NCI-H1105 treated with DMSO at 0.1 percent for 48 hours (cell line): Measurements from ENCODE around the gene LCP1.

Source experiments
- DNase-seq: peaks from one replicate; lab custom pipeline; 2025; lab: John Stamatoyannopoulos, UW

Gene LCP1

DNA sequence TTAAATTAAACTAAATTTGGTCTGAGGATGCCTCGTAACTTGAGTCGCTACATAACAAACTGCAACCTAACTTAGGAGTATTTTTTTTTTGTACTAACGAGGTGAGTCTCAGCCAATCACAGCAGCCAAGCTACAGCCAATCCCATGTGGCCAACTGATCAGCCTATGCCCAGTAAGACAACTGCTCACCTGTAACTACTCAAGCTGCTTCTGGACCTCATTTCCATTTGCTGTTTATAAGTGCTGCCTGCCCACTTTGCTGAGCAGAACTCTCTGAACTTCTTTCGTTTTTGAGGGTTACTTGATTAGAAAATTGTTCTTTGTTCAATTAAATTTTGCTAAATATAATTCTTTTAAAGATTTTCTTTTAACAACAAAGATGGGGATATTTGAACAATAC, 81.0 kb downstream of the LCP1 start:
- no peak for DNase-seq

DNA sequence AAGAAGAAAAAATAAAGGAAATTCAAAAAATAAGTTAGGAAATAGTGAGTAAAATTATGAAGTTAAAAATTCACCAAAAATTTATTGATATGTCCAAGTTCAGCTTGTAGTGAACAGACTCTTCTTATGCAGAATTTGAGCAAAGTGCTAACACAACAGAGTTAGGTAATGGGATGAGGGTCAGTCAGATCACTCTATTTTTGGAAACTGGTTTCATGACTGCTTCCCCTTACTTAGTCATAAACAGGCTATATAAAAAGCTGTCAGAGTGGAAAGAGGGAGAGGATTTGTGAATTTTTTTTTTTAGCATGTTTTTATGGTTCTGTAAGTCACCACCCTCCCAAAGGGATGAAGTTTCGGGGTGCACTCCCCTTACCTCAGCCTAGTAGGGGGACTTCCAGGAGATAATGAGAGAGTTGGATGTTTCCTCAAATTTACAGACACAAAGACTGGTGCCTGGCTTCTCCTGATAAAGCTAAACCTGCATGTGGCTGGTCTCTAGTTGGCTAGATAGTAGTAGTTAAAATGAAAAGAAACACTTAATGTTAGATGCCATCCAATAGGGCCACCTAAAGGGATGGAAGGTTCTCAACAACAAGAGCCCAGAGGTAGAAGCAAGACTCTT, 81.7 kb downstream of the LCP1 start:
- no peak for DNase-seq

DNA sequence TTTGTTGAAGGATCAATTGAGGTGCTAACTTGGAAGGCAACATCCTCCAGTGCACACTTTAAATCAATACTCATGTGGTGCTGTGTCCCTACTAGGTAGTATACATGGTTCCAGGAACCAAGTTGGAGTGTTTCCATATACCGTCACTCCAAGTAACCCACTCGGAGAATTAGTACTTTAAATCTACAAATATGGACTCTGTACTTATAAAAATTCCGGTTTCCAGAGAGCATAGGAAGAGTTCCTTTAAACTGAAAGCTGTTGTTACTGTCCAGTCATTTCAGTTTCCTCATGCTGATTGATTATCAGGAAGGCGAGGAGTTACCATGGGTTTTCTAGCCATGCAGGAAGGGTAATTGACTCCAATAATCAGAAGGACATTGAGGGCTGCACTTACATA, 84.3 kb downstream of the LCP1 start:
- DNase-seq = no peak

- DNase-seq = no peak
These were observed 85.0 kb downstream of the LCP1 start for GRCh38 chr13:46097015-46097414.

- no peak for DNase-seq
These were observed 87.5 kb downstream of the LCP1 start for GRCh38 chr13:46094478-46094877.

DNA sequence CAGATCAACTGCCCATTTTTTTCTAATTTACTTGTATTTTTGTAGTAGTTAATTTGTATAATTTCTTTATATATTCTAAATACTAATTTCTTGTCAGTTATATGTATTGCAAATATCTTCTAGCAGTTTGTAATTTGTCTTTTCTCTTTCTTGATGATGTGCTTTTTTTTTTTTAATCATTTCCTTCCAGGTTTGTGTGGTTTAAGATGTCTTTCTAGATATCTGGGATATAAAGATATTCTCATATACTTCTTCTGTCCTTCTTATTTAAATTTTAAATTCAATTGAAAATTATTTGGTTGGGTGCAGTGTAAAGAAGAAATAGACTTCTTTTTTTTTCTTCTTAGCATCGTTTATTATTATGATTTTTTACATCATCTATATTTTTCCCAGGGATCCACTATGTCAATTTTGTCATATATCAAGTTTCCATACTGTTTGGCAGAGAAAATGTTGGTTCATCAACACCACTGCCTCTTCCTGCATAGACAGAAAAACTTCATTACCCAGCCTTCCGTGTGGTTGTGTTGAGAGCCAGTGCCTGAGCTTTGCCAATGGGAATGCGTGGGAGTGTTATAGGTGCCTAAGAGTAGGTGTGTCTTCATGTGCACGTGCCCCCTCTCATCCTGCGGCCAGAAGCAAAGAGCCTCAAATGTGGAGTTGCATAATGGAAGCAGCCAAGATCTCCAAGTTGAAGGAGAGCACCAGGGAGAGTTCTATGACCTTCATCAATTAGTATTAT, 93.0 kb downstream of the LCP1 start:
- DNase-seq = no peak

GRCh38 chr13:46087481-46087880, 94.5 kb downstream of the LCP1 start:
- DNase-seq = no peak

DNA sequence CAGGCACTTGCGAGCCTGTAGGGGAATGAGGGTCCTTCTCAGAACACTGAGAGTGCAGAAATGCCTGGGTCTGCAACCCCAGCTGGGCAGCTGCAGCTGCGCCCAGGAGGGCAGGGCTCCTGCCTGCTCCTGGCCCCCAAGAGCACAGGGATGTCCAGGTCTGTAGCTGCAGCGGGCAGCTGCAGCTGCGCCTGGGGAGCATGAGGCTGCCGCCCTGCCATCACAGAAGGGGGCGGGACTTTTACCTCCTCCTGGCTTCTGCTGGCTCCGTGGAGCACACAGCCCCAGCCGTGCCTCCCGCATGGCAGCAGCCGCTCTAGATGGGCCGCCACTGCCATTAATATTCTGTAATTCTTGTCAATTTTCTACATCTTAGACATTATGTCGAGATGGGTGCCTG, 95.0 kb downstream of the LCP1 start:
- no peak for DNase-seq

GRCh38 chr13:46086421-46086922, 95.5 kb downstream of the LCP1 start:
- DNase-seq = no peak

GRCh38 chr13:46085737-46086136, 96.2 kb downstream of the LCP1 start:
- no peak for DNase-seq

GRCh38 chr13:46082324-46082723, 99.7 kb downstream of the LCP1 start:
- DNase-seq = no peak

- DNase-seq = no peak
These were observed 102.2 kb downstream of the LCP1 start for GRCh38 chr13:46079770-46080169.

GRCh38 chr13:46077265-46077664, 104.7 kb downstream of the LCP1 start:
- DNase-seq = no peak

DNA sequence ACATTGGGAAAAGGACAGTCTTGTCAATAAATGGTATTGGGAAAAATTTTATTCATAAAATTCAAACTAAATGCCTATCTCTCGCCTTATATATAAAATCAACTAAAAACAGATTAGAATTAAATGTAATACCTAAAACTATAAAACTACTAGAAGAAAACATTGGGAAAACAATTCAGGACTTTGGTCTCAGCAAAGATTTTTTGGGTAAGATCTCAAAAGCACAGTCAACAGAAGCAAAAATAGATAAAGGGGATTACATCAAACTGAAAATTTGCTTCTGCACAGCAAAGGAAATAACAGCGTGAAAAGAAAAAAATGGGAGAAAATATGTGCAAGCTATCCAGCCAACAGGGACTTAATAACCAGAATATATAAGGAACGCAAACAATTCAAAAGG, 105.2 kb downstream of the LCP1 start:
- no peak for DNase-seq
